GM03348 (cell line): Measurements from ENCODE around the gene CRHBP.
"Not testable (repeated sequence)": the region's sequence is repeated elsewhere in the genome, so short reads cannot be mapped to it uniquely, and the experiment has no call there.

ENCODE experiments used
- DNase-seq: peaks from one replicate; pipeline ENCODE4 v3.0.0; 2012; ENCODE audit warnings: low spot score

The CRHBP gene

DNA sequence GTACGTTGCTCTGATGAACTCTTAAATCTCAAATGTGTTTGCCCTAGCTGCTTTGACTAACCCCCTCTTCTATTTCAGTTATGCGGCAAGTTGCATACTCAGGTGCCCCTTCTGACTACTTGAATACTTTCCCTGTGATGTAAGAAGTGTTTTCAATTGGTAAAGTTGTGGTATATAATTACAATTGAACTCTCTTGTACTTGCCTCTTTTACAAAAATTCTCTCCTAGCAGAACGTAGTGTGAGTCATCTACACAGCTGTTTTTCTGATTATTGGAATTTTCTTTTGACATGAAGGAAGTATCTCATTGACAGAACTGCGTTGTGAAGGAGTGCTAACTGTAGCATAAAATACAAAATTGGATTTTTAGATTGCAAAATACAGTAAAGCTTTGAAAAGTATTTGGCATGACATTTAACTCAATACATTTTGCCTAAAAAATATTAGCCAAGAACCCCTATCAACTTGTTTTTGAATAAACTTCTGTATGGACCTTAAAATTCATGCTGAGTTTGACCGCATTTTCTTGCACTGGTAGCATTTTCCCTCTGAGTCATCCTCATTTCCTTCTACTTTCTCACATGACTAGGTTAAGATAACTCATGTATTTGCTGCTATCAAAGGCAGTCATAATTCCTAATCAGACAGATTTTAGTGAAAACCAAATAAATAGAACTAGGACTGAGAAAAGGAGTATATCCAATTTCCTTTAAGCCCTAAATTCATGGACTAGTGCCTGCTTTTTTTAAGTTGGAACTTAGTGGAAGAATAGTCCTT lies 6.3 kb downstream of the CRHBP start:
- DNase-seq, result no peak

DNA sequence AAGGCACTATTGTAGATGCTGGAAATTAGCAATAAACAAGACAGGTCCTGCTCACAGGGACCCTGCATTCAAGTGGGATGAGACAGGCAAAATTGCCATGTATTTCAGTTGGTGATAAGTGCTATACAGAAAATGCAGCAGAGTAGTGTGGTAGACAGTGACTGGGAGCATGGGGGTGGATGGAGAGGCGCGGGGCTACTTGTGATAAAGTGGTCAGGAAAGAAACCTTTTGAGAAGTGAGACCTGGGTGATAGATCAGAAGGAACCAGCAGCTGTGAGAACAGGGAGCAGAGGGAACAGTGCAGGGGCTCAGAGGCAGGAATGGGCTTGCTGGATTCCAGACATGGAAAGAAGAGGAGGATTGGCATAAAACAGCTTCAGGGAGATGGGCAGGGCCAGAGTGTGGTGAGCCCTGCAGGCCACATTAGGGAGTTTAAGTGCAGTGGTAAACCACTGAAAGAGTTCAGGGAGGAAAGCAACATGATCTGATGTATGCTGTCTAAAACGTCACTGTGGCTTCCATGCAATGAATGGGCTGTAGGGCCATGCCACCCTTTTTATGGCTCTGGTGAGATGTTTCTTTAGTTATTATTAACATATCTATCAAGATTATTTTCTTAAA lies 7.3 kb downstream of the CRHBP start:
- DNase-seq, result no peak

DNA sequence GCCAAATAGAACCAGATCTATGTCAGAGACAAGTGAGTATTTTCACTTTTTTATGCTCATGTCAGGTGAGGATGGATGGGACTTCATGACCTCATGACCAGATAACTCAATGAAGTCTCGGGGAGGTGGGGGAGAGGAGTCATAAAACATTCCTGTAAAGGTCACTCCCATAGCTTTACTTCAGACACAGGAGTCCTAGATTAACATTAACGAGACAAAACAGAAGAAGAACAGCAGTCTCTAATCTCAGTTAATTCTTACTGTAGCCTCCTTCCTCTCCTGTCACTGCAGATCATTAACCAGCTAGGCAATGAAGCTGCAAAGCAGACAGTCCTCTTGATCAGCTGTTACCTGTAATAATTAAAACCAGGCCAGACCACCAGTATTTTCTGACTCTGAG lies 11.2 kb downstream of the CRHBP start:
- no peak for DNase-seq

DNA sequence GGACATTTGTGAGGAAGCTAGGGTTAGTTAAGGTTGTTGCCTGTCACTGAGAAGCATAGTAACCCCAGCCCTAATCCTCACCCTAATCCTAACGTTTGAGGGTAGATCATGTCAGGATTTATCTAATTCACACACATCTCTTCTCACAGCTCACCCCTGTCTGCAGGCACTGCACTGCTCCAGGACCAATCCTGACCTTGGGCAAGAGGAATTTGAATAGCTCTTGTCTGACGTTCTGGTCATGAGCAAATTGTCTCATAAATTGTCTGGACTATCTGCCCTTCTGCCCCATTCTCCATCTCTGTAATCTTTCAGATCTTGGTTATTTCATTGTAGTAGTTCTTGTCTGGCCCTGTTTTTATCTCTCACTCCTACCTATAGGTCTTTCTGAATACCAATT lies 18.7 kb downstream of the CRHBP start:
- DNase-seq, result no peak

DNA sequence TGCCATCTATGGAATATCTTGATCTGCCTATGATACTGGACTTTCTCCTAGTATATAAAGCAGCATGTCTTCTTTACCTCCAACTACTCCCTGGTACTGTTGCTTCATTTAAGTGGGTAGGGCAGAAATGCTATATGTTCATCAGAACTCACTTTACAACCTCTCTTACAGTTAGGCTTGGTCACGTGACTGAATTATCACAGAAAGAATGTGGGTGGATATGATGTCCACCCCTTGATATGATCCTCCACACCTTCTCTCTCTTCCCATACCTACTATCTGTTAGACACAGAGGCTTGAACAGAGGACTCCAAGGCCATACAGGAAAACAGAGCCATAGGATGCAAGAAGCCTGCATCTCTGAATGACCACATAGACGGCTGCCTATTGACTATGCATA lies 19.8 kb downstream of the CRHBP start:
- no peak for DNase-seq

DNA sequence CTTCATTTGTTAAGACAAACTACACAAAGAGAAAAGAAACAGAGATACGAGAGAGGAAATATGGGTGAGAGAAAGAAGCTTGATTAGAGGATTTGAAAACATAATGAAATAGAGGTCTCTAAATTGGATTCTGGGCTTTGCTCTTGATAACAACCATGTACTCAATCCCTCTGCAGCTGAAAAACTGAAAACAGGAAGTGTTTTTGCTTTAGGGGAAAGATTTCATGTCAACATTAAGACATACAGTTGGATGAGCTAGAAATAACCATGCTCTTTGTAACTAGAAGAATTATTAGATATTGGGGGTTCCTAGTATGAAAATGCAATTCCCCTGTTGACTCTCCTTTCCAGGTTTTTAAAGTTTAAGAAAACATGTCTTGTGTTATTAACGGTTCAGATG lies 21.9 kb downstream of the CRHBP start:
- no peak for DNase-seq

DNA sequence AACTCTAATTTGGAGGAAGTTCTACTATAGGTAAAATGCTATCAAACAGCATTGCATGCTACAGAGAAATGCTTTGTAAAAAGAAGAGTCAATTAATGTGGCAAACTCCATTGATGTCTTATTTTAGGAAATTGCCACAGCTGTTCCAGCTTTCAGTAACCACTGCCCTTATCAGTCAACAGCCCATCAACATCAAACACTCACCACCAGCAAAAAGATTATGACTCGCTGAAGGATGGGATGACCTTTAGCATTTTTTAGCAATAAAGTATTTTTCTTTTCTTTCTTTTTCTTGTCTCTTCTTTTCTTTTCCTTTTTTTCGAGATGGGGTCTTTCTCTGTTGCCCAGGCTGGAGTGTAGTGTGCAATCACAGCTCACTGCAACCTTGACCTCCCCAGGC lies 26.0 kb downstream of the CRHBP start:
- no peak for DNase-seq

DNA sequence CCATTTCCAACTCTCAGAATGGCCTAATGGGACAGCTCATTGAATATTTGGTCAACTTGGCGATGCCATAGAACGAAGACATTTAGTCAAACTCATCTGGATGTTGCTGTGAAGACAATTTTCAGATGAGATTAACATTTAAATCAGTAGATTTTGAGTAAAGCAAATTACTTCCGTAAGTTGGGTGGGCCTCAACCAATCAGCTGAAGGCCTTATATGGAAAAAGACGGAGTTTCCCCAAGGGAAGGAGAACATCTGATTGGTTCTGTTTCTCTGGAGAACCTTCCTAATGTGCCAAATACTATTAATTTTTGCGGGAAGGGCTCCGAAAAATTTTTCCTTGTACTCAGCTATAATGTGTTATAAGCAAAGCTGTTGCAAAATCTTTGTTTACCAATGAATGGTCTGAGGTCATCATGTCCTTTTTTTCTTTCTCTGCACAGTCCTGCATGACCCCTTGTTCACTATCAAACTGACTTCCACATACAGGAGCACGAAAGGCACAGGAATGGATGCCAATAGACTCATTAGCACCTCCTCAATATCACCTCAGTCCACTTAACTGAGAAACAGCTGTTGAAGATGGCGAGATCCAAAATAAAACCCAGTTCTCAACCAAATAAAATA lies 27.8 kb downstream of the CRHBP start:
- DNase-seq, result no peak

DNA sequence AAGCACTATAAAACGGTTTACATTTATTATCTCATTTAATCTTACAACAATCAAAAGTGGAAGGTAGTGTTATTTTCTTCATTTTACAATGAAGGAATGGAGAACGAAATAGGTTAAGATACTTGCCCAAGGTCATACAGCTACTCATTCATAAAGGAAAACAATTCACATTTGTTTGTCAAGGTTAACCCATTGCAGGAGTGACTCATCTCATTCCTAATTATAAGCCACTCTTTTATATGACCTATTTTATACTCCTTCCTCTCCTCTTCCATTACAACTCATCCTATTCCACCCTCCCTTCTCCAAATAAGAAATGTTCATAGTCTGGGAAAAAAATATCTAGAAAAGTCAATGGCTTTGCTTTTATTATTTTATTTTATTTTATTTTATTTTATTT lies 29.6 kb downstream of the CRHBP start:
- no peak for DNase-seq

DNA sequence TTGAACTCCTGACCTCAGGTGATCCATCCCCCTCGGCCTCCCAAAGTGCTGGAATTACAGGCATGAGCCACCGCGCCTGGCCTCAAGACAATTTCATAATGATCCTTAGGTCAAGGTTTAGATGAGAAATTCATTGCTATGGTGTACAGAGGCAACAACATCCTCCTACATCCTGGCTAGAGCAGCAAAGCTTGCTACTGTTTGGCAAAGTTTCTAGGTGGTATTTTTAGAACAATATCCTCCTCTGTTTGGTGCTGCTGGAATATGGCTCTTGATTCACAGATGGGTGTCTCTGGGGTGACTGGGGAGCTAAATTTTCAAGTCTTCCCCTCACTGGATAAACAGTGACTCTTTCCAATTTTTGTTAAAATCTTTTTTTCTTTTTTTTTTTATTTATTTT lies 30.6 kb downstream of the CRHBP start:
- no peak for DNase-seq

DNA sequence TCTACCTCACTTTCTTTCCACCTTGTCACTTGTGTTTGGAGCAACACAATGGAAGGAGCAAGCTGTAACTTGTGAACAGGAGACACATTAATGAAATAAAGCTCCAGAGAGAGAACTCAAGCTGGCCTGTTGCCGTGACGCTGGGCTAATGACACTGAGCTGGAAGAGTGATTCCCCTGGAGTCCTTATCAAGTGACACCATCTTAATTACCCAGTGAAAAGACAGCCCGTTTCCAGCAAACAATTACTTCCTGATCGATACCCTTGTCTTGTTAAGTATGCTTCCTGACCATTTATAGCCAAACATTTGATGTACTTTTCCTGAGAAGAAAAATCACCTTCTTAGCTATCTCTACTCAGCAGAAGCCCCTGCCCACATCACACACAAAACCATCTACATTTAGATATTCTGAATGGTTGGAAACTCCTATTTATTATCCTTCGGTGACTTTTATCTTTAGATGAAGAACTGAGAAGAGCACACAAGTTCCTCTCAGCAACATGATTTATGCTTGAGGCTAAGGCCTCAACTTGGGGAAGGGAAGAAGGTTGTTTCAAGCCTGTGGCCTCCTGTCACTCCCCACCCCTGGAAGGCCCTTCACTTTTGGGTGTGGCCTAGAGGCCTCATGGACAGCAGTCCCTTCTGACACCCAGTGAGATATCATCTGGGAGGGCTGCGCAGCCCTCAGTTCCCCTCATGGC lies 34.1 kb downstream of the CRHBP start:
- no peak for DNase-seq

DNA sequence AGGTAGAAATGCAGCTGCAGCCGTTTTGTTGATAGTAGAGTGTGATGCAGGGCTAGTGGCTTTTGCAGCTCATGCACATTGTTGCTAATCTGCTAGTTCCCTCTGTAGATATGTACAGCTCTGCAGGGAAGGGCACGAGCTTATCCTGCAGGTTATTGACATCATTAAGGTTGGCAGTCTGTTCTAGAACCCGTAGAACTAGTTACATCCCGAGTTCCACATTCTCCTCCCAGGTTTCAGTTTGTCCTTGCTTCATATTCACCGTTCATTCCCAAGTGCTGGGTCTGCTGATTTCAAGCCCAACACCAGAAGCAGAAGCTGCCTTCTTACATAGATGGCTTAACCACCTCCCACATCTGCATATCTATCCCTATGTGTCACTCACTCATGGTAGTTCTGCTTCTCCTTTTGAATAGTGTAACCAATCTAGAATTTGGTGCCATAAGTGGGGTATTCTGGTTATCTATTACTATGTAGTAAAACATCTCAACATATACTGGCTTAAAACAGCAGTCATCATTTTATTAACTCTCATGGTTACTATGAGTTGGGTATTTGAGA lies 38.1 kb downstream of the CRHBP start:
- no peak for DNase-seq

DNA sequence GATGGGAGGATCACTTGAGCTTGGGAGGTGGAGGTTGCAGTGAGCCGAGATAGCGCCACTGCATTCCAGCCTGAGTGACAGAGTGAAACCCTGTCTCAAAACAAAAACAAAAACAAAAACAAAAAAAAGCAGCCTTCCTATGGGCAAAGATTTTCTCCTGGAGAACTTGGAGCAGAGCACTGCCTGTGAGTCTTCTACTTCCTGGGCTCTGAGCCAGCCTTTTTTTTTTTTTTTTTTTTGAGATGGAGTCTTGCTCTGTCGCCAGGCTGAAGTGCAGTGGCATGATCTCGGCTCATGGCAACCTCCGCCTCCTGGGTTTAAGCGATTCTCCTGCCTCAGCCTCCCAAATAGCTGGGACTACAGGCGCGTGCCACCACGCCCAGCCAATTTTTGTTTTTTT lies 40.6 kb downstream of the CRHBP start:
- not testable (repeated sequence) for DNase-seq

DNA sequence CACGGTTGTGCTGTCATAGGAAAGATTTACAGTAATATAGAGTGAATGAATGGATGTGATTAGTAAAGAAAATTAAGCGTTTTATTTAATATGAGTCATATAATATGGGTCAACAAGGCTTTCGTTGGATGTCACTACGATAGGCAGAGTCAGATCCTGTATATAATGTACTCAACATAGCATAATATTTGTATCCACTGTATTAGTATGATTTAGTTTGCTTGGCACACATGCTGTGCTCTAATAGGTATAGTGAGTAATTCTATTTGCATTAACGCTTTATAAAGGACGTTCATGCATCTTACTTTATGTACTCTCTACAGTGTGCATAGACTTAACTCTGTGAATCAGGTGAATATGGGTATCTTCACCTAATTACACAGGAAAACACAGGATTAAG lies 41.5 kb downstream of the CRHBP start:
- no peak for DNase-seq

DNA sequence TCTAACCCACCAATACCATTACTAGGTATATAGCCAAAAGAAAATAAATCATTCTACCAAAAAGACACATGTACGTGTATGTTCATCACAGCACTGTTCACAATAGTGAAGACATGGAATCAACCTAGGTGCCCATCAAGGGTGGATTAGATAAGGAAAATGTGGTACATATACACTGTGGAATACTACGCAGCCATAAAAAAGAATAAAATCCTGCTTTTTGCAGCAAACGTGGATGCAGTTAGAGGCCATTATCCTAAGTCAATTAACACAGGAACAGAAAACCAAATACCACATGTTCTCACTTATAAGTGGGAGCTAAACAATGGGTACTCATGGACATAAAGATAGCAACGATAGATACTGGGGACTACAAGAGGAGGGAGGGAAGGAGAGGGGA lies 45.4 kb downstream of the CRHBP start:
- DNase-seq, result not testable (repeated sequence)

DNA sequence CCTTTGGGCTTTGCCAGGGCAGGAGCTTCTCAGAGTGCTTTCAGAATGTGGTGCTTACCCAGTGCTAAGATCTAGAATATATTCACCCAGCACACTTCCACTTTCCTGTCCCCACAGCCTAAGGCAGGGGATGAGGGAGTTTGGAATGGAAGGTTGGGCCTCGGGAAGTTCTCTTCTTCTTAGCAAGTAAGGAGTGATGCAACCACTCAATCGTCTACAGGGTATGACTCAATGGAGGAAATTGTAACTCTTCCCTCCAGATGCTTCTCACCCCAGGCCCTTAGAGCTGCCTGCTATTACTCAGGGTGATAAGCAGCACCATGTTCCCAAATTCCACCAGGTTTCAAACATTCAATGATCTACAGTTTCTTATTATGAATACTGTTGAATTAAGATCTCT lies 46.6 kb downstream of the CRHBP start:
- DNase-seq, result peak; percentile 33

DNA sequence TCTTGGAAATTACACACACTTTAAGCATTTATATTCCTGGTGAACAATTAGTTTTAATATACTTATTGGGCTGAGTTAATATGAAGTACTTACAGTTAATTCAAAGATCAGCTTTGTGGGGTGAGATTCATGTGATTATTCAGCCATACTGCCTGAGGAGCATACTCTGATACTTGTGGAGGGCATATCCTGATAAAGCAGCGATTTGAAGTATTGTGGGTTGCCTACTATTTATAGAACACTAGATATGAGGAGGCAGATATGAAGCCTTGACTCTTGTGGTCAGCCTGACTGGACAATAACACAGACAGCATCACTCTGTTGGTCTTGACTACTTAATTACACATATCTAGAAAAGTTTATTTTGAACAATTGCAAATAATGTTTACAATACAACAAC lies 50.4 kb downstream of the CRHBP start:
- DNase-seq, result no peak

DNA sequence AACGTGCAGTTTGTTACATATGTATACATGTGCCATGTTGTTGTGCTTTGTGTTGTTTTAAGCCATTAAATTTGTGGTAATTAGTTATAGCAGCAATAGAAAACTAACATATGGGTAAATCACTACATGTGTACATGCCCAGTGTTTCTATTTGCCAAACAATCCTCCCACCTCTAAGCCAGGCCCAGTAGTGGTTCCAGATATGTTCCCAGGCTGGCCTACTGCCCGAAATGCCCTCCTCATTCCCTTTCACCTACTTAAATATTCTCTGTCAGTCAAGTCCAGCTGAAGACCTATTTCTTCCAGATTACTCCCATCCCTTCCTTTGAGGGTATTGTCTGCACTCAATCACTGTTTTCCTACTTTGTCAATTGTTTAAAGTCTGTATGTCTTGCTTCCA lies 53.3 kb downstream of the CRHBP start:
- no peak for DNase-seq

DNA sequence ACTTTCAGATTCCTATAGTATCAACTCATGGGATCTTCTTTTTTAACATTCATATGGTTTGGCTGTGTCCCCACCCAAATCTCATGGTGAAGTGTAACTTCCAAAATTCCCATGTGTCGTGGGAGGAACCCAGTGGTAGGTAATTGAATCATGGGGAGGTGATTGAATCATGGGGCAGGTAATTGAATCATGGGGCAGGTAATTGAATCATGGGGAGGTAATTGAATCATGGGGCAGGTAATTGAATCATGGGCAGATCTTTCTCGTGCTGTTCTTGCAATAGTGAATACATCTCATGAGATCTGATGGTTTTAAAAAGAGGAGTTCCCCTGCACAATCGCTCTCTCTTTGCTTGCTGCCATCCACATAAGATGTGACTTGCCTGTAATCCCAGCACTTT lies 55.6 kb downstream of the CRHBP start:
- DNase-seq, result no peak

DNA sequence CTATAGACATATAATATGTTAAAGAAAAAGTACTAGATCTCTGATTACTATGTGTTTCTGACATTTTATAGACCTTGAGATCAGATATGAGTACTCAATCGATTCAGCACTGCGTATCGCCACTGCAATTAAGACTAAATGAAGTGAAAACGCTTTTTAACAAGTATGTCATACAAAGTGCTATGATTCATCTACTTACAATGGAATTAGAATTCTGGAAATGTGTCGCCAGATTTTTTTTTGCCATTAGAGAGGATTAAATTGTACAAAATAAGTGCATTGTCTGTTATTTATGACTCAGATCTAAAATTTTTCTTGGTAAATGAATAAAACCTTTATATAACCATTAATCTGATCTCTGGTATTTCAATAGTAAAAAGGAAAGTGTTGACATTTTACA lies 57.4 kb downstream of the CRHBP start:
- no peak for DNase-seq

DNA sequence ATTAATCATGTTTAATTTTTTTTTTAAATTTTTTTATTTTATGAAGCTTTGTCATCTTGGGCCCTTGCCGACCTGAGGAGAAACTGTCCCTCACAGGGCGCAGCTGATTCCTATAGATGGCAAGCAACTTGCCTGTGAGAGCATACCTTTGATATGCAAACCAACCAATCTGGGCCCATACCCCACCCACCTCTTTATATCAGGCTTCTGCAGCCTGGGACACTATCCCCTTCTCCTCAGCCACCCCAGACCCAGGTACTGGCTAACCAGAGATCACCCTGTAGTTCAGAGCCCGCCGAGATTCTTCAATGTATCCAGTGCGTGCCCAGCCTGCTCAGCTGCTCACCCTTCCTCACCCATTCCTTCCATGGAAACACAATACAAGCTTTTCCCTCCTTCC lies 58.7 kb downstream of the CRHBP start:
- DNase-seq, result no peak

DNA sequence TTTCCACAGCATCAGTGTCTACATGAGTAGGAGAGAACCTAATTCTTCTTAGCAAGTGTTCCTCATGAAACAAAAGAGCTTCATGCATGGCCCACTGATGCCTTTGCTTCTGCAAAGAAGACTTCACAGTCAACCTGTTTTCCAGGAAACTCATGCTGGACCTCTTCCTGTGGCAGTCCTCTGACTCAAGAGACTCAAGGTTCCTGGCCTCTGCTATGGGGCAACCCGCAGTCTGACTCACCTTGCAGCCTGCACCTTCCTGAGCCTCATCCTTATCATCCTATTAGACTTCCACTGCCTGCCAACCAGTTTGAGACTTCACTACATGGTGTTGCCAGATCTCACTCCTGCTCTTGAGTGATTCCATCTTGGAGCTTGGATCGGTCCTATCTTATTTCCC lies 59.8 kb downstream of the CRHBP start:
- DNase-seq, result no peak
